Measurements from ENCODE around the gene HBS1L.

Gene HBS1L

DNA sequence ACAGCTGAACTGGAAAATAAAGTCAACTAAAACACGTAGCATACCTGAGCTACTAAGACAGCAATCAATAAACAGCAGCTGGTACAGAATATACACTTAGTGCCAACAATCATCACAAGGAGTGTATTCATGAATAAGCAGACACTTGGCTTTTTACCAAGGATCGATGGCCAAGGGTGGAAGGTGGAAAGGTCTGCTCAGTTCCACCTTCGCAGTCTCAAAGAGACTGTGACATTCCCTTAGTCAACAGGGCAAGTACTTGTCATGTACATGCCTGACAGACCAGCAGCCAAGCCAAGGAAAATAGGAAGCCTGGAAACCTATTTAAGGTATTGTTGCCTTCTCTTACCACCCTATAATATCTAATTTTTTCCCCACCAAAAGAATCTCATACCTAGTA, 21.4 kb downstream of the HBS1L start:
- no peak for DNase-seq

DNA sequence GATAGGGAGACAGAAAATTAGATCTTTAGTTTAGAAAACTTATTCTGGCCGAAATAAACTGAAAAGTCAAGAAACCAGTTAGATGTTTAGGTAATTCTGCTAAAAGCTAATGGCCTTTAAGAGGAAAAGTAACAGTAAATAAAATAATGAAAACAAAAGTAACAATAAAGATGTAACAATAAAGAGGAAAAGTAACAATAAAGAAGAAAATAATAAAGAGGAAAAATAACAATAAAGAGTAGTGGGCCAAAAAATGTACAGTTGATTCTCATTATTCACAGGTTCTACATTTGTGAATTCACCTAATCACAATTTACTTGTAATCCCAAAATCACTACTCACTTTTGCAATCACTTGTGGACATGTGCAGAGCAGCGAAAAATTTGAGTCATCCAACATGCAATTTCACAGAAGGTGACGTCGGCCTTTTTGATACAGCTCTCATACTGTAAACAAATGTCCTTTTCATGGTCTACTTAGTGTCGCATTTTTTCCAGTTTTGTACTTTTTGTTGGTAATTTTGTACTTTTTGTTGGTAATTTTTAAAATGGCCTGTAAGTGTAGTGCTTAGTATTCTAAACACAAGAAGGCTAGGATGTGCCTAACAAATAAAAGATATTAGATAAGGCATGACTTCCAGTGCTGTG, 24.0 kb downstream of the HBS1L start:
- no peak for DNase-seq

DNA sequence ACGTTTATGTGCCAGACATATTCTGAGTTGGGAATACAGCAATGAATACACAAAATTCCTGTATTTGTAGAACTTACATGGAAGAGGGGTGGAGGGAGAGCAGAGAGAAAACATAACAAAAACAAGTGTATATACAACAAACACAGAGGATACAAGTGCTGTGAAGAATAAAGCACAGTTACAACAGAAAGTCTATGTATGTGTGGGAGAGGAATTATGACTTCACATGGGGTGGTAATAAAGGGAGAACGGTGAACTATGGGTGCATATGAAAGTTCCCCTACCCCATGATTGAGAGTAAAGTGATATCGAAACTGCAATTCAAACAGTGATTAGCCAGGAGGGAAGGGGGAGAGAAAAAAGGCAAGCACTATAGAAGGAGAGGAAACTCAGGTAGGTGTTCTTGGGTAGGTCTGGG, 24.6 kb downstream of the HBS1L start:
- DNase-seq = no peak

DNA sequence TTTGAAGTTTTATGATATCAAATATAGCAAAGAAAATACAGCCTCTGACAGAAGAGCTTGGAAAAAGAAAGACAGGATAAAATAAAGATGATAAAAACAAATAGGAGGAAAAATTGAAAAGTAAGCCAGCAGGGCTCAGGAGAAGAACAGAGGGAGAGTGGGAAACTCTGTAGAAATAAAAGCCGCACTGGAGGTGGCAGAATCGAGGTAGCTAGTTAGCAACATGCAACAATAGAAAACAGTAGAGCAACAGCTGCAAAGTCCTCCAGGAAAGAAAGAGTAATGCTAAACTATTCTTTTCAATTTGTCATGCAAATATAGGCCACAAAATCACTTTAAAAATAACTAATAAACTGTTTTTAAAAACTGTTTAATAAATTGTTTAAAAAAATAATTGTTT, 28.8 kb downstream of the HBS1L start:
- DNase-seq = no peak

DNA sequence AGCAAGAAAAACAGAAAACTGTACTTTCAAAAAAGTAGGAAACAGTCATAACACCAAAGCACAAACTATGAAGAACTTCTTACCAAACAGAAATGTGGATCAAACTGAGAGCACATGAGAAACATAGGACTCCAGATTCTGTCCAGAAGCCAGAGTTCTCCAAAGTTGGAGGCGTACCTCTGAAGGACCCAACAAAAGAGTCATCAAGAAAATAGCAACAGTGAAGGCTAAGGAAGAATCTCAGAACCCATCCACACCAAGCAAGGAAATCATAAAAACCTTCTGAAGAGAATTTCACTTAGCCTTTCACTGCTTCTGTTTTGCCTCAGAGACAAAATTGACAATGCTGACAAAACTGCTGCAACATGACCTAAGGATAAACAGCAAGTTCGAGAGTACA, 29.4 kb downstream of the HBS1L start:
- no peak for DNase-seq

DNA sequence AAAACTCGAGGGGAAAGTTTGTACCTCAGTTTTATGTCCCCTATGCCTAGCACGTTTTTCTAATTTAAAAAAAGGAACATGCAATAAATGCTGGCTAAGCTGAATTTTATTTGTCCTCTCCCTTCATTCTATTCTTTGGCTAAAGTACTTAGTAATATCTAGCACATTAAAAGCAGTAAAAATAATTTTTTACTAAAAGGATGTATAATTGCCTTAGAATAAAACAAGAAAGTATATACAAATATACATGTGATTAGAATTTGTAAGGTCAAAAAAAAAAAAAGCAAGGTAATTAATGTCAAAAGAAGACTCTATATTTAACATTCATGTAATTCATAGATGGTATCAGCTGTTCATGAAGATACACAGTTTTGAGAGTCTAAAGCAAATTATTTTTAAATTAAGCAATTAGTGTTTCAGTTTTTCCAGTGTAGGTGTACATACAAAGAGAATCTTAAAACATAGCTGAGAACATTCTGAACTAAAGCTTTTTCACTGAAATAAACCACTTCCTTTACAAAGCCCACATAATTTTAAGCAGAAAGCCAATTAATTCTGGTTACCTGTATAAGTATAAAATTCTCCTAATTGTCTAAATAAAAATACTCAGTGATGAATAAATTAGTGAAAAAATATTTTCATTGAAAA, 32.4 kb downstream of the HBS1L start:
- no peak for DNase-seq

DNA sequence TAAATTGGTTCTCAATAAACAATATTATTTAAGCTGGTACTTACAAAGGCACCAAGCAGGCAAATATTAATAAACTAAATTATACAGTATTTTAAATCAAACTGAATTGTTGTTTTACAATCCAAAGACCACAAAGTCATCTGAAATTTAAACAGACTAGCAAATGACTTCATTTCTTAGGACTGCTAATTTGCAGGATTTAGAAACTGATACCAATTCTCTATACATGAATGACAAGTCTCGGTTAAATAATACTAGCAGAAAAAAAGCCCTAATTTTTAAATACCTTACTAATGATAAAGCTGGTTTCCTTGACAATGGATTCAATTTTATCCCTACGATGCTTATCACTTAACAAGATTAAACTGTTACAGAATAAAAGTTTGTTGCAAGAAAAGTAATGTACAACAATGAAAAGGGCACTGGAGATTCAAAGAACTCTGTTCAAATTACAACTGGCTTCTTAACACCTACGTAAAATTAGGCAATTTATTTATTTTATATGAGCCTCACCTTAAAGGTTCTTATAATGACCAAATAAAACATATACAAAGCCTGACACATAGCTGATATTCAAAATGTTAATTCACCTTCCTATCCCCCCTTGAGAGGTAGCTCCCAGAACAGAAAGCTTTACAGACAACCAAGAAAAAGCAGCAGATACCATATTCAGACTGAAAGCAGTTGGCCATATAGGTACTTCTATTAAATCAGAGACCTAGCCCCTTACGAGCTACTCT, 33.1 kb downstream of the HBS1L start:
- no peak for DNase-seq

DNA sequence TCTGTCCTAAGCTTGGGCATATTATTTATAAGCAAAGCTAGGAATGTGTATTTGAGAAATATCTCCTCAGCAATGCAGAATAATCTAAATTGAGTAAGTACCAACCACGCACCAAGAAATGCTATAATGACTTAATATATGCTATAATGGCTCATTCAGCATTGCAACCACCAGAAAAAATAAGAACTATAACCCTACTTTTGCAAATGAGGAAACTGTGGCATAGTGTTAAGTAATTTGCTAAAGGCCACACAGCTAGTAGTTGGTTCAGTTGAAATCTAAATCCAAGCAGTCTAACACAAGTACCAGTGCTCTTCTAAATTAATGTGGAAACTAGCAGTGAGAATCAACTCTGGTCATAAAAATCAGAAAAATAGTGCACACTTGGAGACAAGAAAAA, 35.7 kb downstream of the HBS1L start:
- no peak for DNase-seq

DNA sequence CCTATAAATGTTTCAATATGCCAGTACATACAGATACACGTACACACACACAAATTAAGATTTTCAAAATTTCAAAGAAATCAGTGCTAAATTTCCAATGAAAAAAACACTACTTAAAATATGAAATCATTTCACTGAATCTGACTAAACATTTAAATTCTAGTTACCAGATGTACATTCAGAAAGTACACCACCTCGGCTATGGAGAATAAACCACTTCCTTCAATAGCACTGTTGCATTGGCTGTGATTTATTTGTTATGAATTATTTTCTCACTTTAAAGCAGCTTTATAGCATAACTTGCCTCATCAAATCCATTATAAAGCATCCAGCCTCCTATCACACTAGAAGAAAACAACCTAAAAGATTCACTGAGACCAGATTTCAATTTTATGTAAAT, 36.6 kb downstream of the HBS1L start:
- no peak for DNase-seq

DNA sequence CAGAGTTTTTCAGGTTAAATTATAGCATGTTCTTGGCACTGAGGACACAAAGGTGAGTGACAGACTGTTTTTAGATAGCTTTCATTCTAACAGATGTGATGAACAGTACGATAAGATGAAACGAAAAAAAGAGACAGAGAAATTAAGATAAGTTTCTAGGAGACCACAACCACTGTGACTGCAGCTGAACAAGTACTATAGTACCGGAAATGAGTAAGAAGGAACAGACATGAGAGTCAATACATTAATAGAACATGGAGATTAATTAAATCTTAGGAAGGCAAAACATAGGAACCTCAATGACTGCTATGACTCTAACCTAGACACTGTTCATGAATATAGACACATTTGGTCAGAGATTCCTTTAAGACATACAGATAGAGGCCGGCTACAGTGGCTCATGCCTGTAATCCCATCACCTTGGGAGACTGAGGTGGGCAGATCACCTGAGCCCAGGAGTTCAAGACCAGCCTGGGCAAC, 40.2 kb downstream of the HBS1L start:
- DNase-seq = no peak

DNA sequence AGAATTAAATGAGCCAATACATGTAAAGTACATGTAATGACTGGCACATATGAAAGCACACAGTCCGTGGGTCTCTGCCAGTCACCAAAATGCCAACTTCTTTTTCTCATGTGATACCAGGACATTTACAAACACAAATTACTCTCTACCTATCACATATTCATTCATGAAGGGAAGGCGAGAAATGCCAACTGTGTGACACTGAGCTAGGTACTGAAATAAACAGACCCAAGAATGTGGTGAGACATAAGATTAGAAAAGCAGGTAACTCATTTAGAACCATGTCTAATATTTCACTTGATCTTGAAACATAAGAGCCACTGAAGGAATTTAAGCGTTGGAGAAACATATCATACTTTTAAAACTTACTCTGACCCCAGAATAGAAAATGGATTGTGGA, 41.4 kb downstream of the HBS1L start:
- no peak for DNase-seq

DNA sequence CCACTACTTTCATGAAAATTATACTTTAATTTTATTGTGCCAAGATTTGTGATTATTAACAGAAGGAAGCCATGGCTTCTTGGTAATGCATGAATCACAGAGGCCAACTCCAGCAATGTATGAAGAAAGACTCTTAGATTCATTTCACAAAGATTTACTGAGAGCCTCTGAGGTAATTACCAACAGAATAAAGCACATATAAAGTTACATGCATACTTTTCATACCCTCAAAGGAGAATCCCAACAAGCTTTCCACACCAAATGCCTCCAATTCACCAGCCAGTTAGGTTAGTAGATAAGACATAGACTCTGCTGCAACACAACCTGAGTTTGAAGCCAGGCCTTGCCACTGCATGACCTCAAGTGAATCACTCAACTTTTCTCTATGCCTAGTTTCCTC, 41.9 kb downstream of the HBS1L start:
- DNase-seq = no peak

DNA sequence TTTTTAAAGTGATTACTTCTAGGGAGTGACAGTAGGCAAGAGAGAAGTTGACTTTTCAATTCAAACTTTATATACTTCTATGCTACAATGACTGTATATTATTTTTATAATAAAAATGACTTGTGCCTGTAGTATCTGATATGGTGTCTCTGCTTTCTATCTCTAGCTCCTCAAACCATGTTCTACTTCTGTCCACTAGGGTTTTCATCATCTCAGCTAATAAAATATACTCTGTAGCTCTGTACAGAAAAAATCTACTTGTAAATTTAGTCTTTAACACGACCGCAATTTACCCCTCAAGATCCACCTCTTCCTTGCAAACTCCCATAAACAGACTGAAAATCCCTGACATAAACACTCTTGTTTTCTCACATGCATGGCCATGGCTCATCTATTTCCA, 42.3 kb downstream of the HBS1L start:
- no peak for DNase-seq

DNA sequence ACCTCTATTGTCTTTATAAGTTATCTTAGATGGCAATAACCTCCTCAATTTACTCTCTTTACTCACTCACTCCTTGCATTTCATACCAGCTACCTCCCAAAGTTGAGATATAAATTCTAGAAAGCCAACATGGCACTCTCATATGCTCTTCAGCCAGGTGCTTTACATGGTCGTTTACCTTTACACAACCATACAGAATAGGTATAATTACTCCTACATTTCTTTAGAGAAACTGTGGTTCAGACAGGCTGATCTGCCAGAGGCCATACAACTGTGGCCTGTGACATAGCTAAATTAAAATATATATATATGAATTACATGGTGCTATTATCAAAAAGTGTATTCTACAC, 45.7 kb downstream of the HBS1L start:
- no peak for DNase-seq

DNA sequence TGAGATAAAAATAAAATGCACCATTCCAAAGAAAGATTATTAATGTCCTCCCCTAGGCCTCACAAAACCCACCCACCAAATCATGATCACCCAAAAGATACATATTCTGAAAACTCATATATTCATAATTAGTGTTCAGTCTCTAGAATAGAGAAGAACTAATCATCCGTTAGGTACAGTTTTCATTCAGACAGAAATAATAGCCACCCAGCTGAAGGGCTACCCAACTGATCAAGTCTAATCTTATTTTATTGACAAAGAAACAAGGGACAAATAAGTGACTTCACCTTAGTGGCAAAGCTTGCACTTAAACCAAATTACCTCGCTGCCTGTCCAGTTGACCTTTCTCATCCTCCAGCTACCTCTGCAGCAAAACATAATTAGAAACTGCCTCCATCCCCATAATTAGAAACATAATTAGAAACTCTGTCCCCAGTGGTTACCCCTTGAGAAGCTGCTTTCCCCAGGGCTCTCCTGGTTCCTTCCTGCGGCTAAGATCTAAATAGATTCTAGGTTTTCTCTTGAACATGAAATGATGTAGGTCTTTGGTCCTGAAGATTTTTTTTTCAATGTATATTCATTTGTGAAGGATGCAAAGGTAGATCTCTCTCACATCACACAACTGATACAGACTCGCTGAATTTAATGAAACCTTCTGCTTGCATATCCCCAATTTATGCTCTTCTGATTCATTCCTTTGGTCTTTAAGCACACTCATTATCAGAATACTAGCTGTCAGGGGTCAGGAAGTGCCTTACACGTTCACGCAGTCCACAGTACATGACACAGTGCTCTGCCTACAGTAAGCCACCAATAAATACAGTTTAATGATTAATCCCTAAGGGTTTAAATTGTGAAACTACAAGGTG, 46.3 kb downstream of the HBS1L start:
- DNase-seq = no peak

DNA sequence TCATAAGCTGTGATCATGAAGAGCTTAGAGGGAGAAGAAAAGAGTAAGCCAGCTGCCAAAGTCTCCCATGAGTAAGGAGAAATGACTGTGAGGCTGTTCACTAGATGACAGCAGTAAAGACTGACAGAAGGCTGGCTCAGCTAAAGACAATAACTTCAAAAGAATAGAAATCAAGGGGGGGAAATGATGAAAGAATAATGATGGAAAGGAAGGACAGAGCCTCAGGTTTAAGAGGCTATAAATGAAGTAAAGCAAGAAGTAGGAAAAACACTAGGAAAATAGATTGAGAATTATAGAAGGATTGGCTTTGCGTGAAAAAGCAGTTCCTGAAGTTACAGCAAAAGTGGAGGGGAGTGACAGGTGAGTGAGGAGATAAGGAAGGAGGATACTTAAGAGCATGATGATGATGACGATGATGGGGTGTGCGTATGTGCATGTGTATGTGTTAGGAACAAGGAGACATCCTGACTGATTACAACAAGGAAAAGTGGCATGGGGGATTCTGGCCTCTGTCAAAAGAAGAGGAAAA, 48.2 kb downstream of the HBS1L start:
- DNase-seq = no peak

DNA sequence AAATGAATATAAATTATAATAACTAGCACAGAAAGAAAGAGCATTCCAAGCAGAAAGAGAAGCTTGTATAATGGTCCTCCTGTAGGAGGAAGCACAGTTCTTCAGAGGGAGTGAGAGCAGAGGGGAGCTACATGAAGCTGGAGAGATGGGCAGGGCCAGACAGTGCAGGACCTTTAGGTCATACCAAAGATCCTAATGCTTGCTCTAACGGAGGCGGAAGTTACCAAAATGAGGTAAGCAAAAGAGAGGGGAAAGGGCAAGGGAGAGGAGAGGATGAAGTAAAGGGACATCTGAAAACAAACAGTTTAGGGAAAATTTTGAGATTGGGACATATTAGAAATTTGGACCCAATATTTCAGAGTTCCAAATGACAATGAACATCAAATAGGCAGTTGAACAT, 50.2 kb downstream of the HBS1L start:
- no peak for DNase-seq

DNA sequence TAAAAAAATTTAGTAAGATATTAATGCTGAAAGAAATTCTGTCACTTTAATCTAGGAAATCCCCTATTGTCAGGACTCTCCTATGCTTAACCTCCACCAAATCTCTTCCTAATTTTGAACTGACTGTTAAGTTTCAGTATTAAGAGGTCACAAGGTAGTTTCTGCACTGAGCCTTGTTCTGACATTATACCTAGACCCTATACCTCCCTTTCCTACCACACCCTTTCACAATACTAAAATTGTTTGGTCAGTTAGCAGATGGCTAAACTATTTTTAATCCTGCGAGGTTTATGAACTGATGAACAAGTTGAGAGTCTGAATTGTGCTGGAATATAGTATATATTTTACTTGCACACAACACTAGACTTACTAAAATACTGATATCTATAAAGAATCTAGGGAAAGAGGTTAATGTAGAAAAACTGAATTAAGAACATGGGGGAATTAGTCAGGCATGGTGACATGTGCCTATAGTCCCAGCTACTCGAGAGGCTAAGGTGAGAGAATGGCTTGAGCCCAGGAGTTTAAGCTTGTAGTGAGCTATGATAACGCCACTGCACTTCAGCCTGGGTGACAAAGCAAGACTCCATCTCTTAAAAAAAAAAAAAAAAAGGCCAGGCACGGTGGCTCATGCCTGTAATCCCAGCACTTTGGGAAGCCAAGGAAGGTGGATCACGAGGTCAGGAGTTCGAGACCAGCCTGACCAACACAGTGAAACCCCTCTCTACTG, 51.5 kb downstream of the HBS1L start:
- DNase-seq = no peak

DNA sequence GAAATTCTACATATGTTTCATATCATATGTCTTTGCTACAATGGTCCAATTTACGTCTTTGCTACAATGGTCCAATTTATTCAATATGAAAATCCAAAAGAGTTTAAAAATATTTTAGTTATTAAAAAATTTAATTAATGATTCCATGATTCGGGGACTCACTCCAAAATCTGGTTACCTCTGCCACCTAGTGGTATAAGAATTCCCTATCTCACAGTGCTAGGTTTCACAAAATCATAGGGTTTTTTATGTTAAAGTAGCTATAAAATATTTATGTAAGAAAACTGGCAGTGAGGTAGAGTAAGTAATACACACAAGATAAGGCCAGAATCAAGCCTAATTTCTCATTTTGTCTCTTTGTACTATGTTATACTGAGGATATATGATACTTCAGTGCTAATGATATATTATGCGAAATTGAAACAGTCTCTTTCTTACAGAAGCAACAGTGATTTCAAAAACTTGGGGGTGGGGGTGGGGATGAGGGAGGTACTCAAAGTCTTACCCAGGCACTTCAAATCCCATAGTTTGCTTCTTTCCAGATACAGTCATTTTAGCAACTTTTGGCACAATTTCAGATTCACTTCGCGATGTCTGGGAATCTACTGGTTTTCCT, 52.3 kb downstream of the HBS1L start:
- DNase-seq = no peak

DNA sequence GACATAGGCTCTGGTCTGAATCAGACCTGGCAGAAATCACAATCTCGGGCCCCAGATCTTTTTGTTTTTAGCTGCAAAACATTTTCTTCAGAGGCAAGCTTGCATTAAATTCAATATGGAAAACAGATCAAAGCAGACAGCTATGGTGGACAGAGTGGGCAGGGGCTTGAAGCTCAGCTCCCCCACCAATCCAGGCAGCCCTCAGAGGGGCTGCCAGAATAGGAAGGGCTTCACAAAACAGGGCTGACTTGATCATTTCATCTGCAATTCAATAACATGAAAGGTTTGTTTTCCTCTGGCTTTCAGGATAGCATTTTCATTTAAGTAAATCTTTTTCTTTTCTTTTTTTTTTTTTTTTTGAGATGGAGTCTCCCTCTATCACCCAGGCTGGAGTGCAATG, 55.5 kb downstream of the HBS1L start:
- DNase-seq = no peak

DNA sequence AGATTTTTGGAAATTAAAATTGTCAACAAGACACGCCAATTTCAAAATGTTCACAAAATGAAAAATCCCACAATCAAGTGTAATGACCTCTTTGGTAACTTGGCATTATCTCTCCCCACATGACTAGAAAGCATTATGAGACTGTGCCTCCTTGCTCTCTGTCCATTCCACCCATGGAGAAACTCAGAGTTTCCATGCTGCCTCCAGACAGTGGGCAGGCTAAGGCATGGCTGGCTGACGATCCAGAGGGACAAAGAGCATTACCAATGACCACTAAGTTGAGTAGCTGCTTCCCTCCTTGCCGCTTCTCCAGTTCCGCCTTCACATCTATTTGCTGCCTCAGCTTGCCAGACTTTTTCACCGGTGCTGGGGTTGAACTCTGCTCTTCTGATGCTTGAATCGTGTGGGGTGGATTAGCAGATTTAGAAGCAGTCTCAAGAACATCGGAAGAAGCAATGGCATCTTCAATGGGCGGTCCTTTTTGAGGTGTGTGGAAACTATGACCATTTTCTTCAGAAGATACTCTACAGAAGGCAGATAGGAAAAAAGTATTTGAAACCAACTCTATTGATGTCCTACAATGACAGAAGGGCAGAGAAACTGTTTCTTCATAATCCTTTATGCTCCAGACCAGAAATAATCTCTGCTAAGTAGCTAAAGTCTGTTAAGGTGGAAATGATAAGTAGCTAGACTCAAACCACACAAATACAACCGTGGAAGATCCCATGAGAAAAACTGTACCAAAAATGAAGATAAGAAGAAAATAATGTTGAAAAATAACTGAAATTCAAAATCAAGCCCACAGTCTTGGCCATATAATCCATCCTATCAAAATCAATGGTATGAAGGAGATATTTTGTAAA, 57.3 kb downstream of the HBS1L start:
- DNase-seq = no peak

All from retina (tissue), 1 donor.